WTC11 (cell line): ENCODE results near the gene SNRPA. TPM values are rescaled to one million over a fixed set of nuclear protein-coding genes. Genes with fewer than 3 reads are reported as not detected.

Experiments used
- ATAC-seq: fragments of 200-7000 bp; cut with Tn5 transposase; 2 replicates; pipeline ENCODE4 v1.10.0; 2021; ENCODE audit warnings: mild to moderate bottlenecking, moderate library complexity
- CTCF ChIA-PET: fragments of 300-600 bp; sonication (Branson Sonifier 250); formaldehyde crosslinking; loops from one replicate; lab custom pipeline; 2021; ENCODE audit warnings: antibody characterized with exemption; lab: Charles Lee
- POLR2A ChIA-PET: fragments of 350-600 bp; sonication (Branson Sonifier 250); formaldehyde crosslinking; loops from one replicate; lab custom pipeline; 2021; ENCODE audit warnings: antibody characterized with exemption; lab: Charles Lee
- DNase-seq: peaks from one replicate; pipeline ENCODE4 v3.0.0; 2021; ENCODE audit warnings: low spot score
- H3K27ac Mint-ChIP-seq: 2 replicates; pipeline ENCODE4 v1.8.0; 2021; ENCODE audit warnings: mixed read lengths
- H3K27me3 Mint-ChIP-seq: 2 replicates; pipeline ENCODE4 v1.8.0; 2021; ENCODE audit warnings: low read depth, mild to moderate bottlenecking, moderate library complexity, mixed read lengths
- H3K36me3 Mint-ChIP-seq: 2 replicates; pipeline ENCODE4 v1.8.0; 2021; ENCODE audit warnings: mixed read lengths
- H3K4me1 Mint-ChIP-seq: 2 replicates; pipeline ENCODE4 v1.8.0; 2022; ENCODE audit warnings: mixed read lengths
- H3K4me3 Mint-ChIP-seq: 2 replicates; pipeline ENCODE4 v1.8.0; 2021; ENCODE audit warnings: mild to moderate bottlenecking, moderate library complexity, mixed read lengths
- H3K9me3 Mint-ChIP-seq: 2 replicates; pipeline ENCODE4 v1.8.0; 2021; ENCODE audit warnings: mixed read lengths
- E2F4 ChIP-seq: sonication (generic); formaldehyde crosslinking; IDR thresholded peaks from 2 replicates; pipeline ENCODE4 v1.8.1; 2022; ENCODE audit warnings: low read depth, mild to moderate bottlenecking, moderate library complexity, missing genetic modification reagents, borderline replicate concordance
- ELF4 ChIP-seq: sonication (generic); formaldehyde crosslinking; IDR thresholded peaks from 2 replicates; pipeline ENCODE4 v1.8.1; 2022; ENCODE audit warnings: low read depth, mild to moderate bottlenecking, moderate library complexity, missing genetic modification reagents
- ESRRA ChIP-seq: sonication (generic); formaldehyde crosslinking; IDR thresholded peaks from 2 replicates; pipeline ENCODE4 v1.8.1; 2022; ENCODE audit warnings: mild to moderate bottlenecking, missing genetic modification reagents, borderline replicate concordance
- ETV6 ChIP-seq: sonication (generic); formaldehyde crosslinking; IDR thresholded peaks from 2 replicates; pipeline ENCODE4 v1.8.1; 2022; ENCODE audit warnings: mild to moderate bottlenecking, missing genetic modification reagents
- FOXP1 ChIP-seq: sonication (generic); formaldehyde crosslinking; IDR thresholded peaks from 2 replicates; pipeline ENCODE4 v1.8.0; 2022; ENCODE audit warnings: missing genetic modification reagents, mild to moderate bottlenecking, moderate library complexity, borderline replicate concordance
- GRHL2 ChIP-seq: fragments of 250-450 bp; sonication (Bioruptor Pico); IDR thresholded peaks from 2 replicates; pipeline ENCODE4 v1.8.0; 2022; ENCODE audit warnings: mild to moderate bottlenecking, moderate library complexity; ENCODE audit not compliant: insufficient replicate concordance, severe bottlenecking
- JUN ChIP-seq: sonication (generic); formaldehyde crosslinking; IDR thresholded peaks from 2 replicates; pipeline ENCODE4 v1.8.0; 2023; ENCODE audit warnings: mild to moderate bottlenecking, missing genetic modification reagents
- KAT7 ChIP-seq: sonication (generic); formaldehyde crosslinking; IDR thresholded peaks from 2 replicates; pipeline ENCODE4 v1.8.1; 2023; ENCODE audit warnings: missing genetic modification reagents, mild to moderate bottlenecking, borderline replicate concordance
- MLX ChIP-seq: sonication (generic); formaldehyde crosslinking; IDR thresholded peaks from 2 replicates; pipeline ENCODE4 v1.8.1; 2023; ENCODE audit warnings: mild to moderate bottlenecking, missing genetic modification reagents, moderate library complexity
- NFE2L1 ChIP-seq: sonication (generic); formaldehyde crosslinking; IDR thresholded peaks from 2 replicates; pipeline ENCODE4 v1.8.1; 2023; ENCODE audit warnings: missing genetic modification reagents
- NR2C2 ChIP-seq: sonication (generic); formaldehyde crosslinking; IDR thresholded peaks from 2 replicates; pipeline ENCODE4 v1.8.0; 2022; ENCODE audit warnings: mild to moderate bottlenecking, missing genetic modification reagents
- OVOL2 ChIP-seq: fragments of 250-450 bp; sonication (Bioruptor Pico); IDR thresholded peaks from 2 replicates; pipeline ENCODE4 v1.9.0; 2021; ENCODE audit warnings: mild to moderate bottlenecking, borderline replicate concordance
- PRDM15 ChIP-seq: sonication (generic); formaldehyde crosslinking; IDR thresholded peaks from 2 replicates; pipeline ENCODE4 v1.8.0; 2022; ENCODE audit warnings: missing genetic modification reagents
- ZNF121 ChIP-seq: sonication (generic); formaldehyde crosslinking; IDR thresholded peaks from 2 replicates; pipeline ENCODE4 v1.8.0; 2023; ENCODE audit warnings: missing genetic modification reagents
- ZNF219 ChIP-seq: sonication (generic); formaldehyde crosslinking; IDR thresholded peaks from 2 replicates; pipeline ENCODE4 v1.8.0; 2023; ENCODE audit warnings: missing genetic modification reagents, mild to moderate bottlenecking, borderline replicate concordance
- ZNF232 ChIP-seq: sonication (generic); formaldehyde crosslinking; IDR thresholded peaks from 2 replicates; pipeline ENCODE4 v1.8.0; 2022; ENCODE audit warnings: mild to moderate bottlenecking, missing genetic modification reagents
- ZNF532 ChIP-seq: fragments of 250-450 bp; sonication (Bioruptor Pico); IDR thresholded peaks from 2 replicates; pipeline ENCODE4 v1.9.0; 2021; ENCODE audit warnings: mild to moderate bottlenecking, borderline replicate concordance
- total RNA-seq: library from RNA; stranded (reverse); gene quantifications from 3 replicates; pipeline ENCODE4 v1.2.3, GENCODE V29; 2021

SNRPA gene
- total RNA-seq, 1 experiment from 2014 or later: 227 TPM

- no peak overlapping the region for H3K4me3 Mint-ChIP-seq
- H3K36me3 Mint-ChIP-seq: peaks cover 11% of the 10 kb centered on the region
- no peak for DNase-seq
- H3K27me3 Mint-ChIP-seq: peaks cover 13% of the 10 kb centered on the region
- CTCF ChIA-PET: interaction anchor here (0.9 to 4.8 kb wide), 5 partner anchors 8 to 146 kb away, joined by 5 to 71 read pairs (median 25); partner anchors contain the start of genes ACTMAP, MIA, RAB4B and SNRPA
- POLR2A ChIA-PET: interaction anchor here (2.7 kb wide), 1 partner anchor 58 kb away, joined by 15 read pairs; the partner anchor contains the start of genes ACTMAP and SNRPA
- TF ChIP-seq OVOL2 (no peak), ZNF121 (no peak), E2F4 (CRISPR knock-in tag) (no peak), ZNF232 (CRISPR knock-in tag) (no peak), NR2C2 (CRISPR knock-in tag) (no peak), ZNF219 (no peak), PRDM15 (CRISPR knock-in tag) (no peak)
- ATAC-seq: no peak
- no peaks in the 10 kb centered on the region for H3K9me3 Mint-ChIP-seq
- peaks cover 67% of the 10 kb centered on the region for H3K4me1 Mint-ChIP-seq
- H3K27ac Mint-ChIP-seq: peak overlapping the region; percentile 12; the same call in 1 of the 2 replicates
These were observed 57.5 kb downstream of the SNRPA start for GRCh38 chr19:40808497-40808896.

- peaks cover 61% of the 10 kb centered on the region for H3K4me1 Mint-ChIP-seq
- TF ChIP-seq FOXP1: peak; percentile 49; the same call in 1 of the 2 replicates
- no peak for TF ChIP-seq PRDM15 (CRISPR knock-in tag)
- no peak for TF ChIP-seq MLX
- no peak for TF ChIP-seq JUN (CRISPR knock-in tag)
- TF ChIP-seq GRHL2: no peak
- no peak for TF ChIP-seq NFE2L1 (CRISPR knock-in tag)
- POLR2A ChIA-PET: no interaction called here
- H3K9me3 Mint-ChIP-seq: no peaks in the 10 kb centered on the region
- peaks cover 11% of the 10 kb centered on the region for H3K36me3 Mint-ChIP-seq
- peaks cover 21% of the 10 kb centered on the region for H3K27me3 Mint-ChIP-seq
- CTCF ChIA-PET: no interaction called here
- peak overlapping the region; percentile 89 for H3K4me3 Mint-ChIP-seq
- H3K27ac Mint-ChIP-seq: peak overlapping the region; percentile 91
- ATAC-seq: no peak
- DNase-seq: no peak
These were observed 58.5 kb downstream of the SNRPA start for GRCh38 chr19:40809358-40810086.

- H3K4me1 Mint-ChIP-seq: peaks cover 55% of the 10 kb centered on the region
- CTCF ChIA-PET: no interaction called here
- TF ChIP-seq ELF4 (CRISPR knock-in tag) (no peak), KAT7 (CRISPR knock-in tag) (no peak), ZNF219 (no peak), NFE2L1 (CRISPR knock-in tag) (no peak), GRHL2 (no peak), FOXP1 (no peak), ZNF532 (CRISPR knock-in tag) (no peak), ETV6 (CRISPR knock-in tag) (no peak), ESRRA (CRISPR knock-in tag) (no peak)
These were observed 59.2 kb downstream of the SNRPA start for GRCh38 chr19:40810160-40810559.

More at GRCh38 chr19:40810160-40810559, 59.2 kb downstream of the SNRPA start:
- DNase-seq (no peak), ATAC-seq (no peak)
- POLR2A ChIA-PET: no interaction called here
- peaks cover 11% of the 10 kb centered on the region for H3K36me3 Mint-ChIP-seq
- no peaks in the 10 kb centered on the region for H3K9me3 Mint-ChIP-seq
- H3K4me3 Mint-ChIP-seq: peak overlapping the region; percentile 89
- peaks cover 28% of the 10 kb centered on the region for H3K27me3 Mint-ChIP-seq
- H3K27ac Mint-ChIP-seq: peak overlapping the region; percentile 91
